ENCODE measurements around the gene GAS5. TPM values are rescaled to one million over a fixed set of nuclear protein-coding genes. Genes with fewer than 3 reads are reported as not detected.

GAS5 gene
- total RNA-seq = 511 TPM
- polyA plus RNA-seq = 100 to 1,000 TPM; 279 to 452 (median 362) TPM

GRCh38 chr1:173867753-173868265, at the start of gene GAS5:
GAS5 (minus strand) TSS chr1:173867989.
- Histone ChIP-seq H3K27me3 (ENCODE audit: control insufficient read depth, insufficient read depth, low read length) (no peaks in the 10 kb centered on the region), H3K27ac (ENCODE audit: insufficient read depth, low read length, poor library complexity, severe bottlenecking) (peak within 1 kb of the TSS; percentile 98), H3K4me3 (ENCODE audit: low read depth, low read length) (peak within 1 kb of the TSS; percentile 94), H3K9me3 (ENCODE audit: control insufficient read depth in 2 of 2, low read length in 2 of 2) (no peaks in the 10 kb centered on the region), H3K4me1 (ENCODE audit: control insufficient read depth, insufficient read depth, low read length, poor library complexity, severe bottlenecking) (peaks cover 76% of the 10 kb centered on the region), H3K36me3 (ENCODE audit: control insufficient read depth, insufficient read depth, low read length) (peaks cover 37% of the 10 kb centered on the region)
- Mint-ChIP-seq H3K36me3 (peaks cover 39% of the 10 kb centered on the region), H3K27me3 (peaks cover 8% of the 10 kb centered on the region), H3K4me1 (peaks cover 26 to 79% (median 62%) of the 10 kb centered on the region in 4 donors), H3K9me3 (no peaks in the 10 kb centered on the region), H3K27ac (peak within 1 kb of the TSS; percentile 95 to 97 (median 97)), H3K4me3 (peak within 1 kb of the TSS; percentile 90 to 99 (median 94))
- peak; percentile 79 to 83 for ATAC-seq (ENCODE audit: low read depth in 2 of 2)
- peak; percentile 97 to 100 (median 99) for DNase-seq

GRCh38 chr1:173917149-173917548, 49.4 kb upstream of the GAS5 start, which contains the start of gene SERPINC1:
SERPINC1 (minus strand) TSS chr1:173917327; CDS start chr1:173917259, 68 bp downstream.
- no peak for ATAC-seq (ENCODE audit: low read depth in 2 of 2)
- Mint-ChIP-seq H3K4me1 (peaks cover 0 to 2% (median under 1%) of the 10 kb centered on the region in 4 donors), H3K27ac (peak within 1 kb of the TSS in 2 of 3 donors; percentile 19 to 82), H3K36me3 (no peaks in the 10 kb centered on the region), H3K4me3 (no peak within 1 kb of the TSS), H3K27me3 (peaks cover 13% of the 10 kb centered on the region), H3K9me3 (peaks cover 0 to under 1% (median 0%) of the 10 kb centered on the region in 7 donors)
- no peaks in the 10 kb centered on the region for H3K9me3 ChIP-seq (ENCODE audit: control insufficient read depth in 2 of 2, low read length in 2 of 2)
- H3K4me1 ChIP-seq (ENCODE audit: control insufficient read depth, insufficient read depth, low read length, poor library complexity, severe bottlenecking) = no peaks in the 10 kb centered on the region
- no peaks in the 10 kb centered on the region for H3K36me3 ChIP-seq (ENCODE audit: control insufficient read depth, insufficient read depth, low read length)
- no peak within 1 kb of the TSS for H3K4me3 ChIP-seq (ENCODE audit: low read depth, low read length)
- no peaks in the 10 kb centered on the region for H3K27me3 ChIP-seq (ENCODE audit: control insufficient read depth, insufficient read depth, low read length)
- DNase-seq = no peak
- H3K27ac ChIP-seq (ENCODE audit: insufficient read depth, low read length, poor library complexity, severe bottlenecking) = no peak within 1 kb of the TSS

GRCh38 chr1:173916667-173917066, 48.9 kb upstream of the GAS5 start:
- DNase-seq = no peak
- Mint-ChIP-seq H3K27ac (peak overlapping the region in 1 of 3 donors; percentile 19), H3K4me3 (no peak overlapping the region), H3K4me1 (peaks cover 0 to 2% (median under 1%) of the 10 kb centered on the region in 4 donors), H3K36me3 (no peaks in the 10 kb centered on the region), H3K9me3 (peaks cover 0 to 3% (median 0%) of the 10 kb centered on the region in 7 donors), H3K27me3 (peaks cover 13% of the 10 kb centered on the region)
- Histone ChIP-seq H3K4me1 (ENCODE audit: control insufficient read depth, insufficient read depth, low read length, poor library complexity, severe bottlenecking) (no peaks in the 10 kb centered on the region), H3K9me3 (ENCODE audit: control insufficient read depth in 2 of 2, low read length in 2 of 2) (no peaks in the 10 kb centered on the region), H3K27ac (ENCODE audit: insufficient read depth, low read length, poor library complexity, severe bottlenecking) (no peak overlapping the region), H3K27me3 (ENCODE audit: control insufficient read depth, insufficient read depth, low read length) (no peaks in the 10 kb centered on the region), H3K36me3 (ENCODE audit: control insufficient read depth, insufficient read depth, low read length) (no peaks in the 10 kb centered on the region), H3K4me3 (ENCODE audit: low read depth, low read length) (no peak overlapping the region)
- ATAC-seq (ENCODE audit: low read depth in 2 of 2) = no peak

- Mint-ChIP-seq H3K4me1 (peaks cover 0 to 2% (median under 1%) of the 10 kb centered on the region in 4 donors), H3K36me3 (no peaks in the 10 kb centered on the region), H3K9me3 (peaks cover 0 to 3% (median 0%) of the 10 kb centered on the region in 7 donors), H3K27me3 (peaks cover 10% of the 10 kb centered on the region), H3K4me3 (no peak overlapping the region), H3K27ac (peak overlapping the region in 1 of 3 donors; percentile 16)
- Histone ChIP-seq H3K4me3 (ENCODE audit: low read depth, low read length) (no peak overlapping the region), H3K27me3 (ENCODE audit: control insufficient read depth, insufficient read depth, low read length) (no peaks in the 10 kb centered on the region), H3K4me1 (ENCODE audit: control insufficient read depth, insufficient read depth, low read length, poor library complexity, severe bottlenecking) (no peaks in the 10 kb centered on the region), H3K27ac (ENCODE audit: insufficient read depth, low read length, poor library complexity, severe bottlenecking) (no peak overlapping the region), H3K9me3 (ENCODE audit: control insufficient read depth in 2 of 2, low read length in 2 of 2) (no peaks in the 10 kb centered on the region), H3K36me3 (ENCODE audit: control insufficient read depth, insufficient read depth, low read length) (no peaks in the 10 kb centered on the region)
- DNase-seq (no peak), ATAC-seq (ENCODE audit: low read depth in 2 of 2) (no peak)
Observed at GRCh38 chr1:173915596-173915995, 47.8 kb upstream of the GAS5 start.

- no peak overlapping the region for H3K27ac ChIP-seq (ENCODE audit: insufficient read depth, low read length, poor library complexity, severe bottlenecking)
- H3K4me1 Mint-ChIP-seq = peaks cover 0 to 2% (median under 1%) of the 10 kb centered on the region in 4 donors
- H3K9me3 ChIP-seq (ENCODE audit: control insufficient read depth in 2 of 2, low read length in 2 of 2) = no peaks in the 10 kb centered on the region
- ATAC-seq (ENCODE audit: low read depth in 2 of 2) = no peak
- no peak overlapping the region for H3K27ac Mint-ChIP-seq
- peaks cover 10% of the 10 kb centered on the region for H3K27me3 Mint-ChIP-seq
- no peaks in the 10 kb centered on the region for H3K36me3 ChIP-seq (ENCODE audit: control insufficient read depth, insufficient read depth, low read length)
- peak in 1 of 3 donors; percentile 42 for DNase-seq
- H3K9me3 Mint-ChIP-seq = peaks cover 0 to 3% (median 0%) of the 10 kb centered on the region in 7 donors
- no peak overlapping the region for H3K4me3 ChIP-seq (ENCODE audit: low read depth, low read length)
- H3K27me3 ChIP-seq (ENCODE audit: control insufficient read depth, insufficient read depth, low read length) = no peaks in the 10 kb centered on the region
- H3K4me3 Mint-ChIP-seq = no peak overlapping the region
- H3K4me1 ChIP-seq (ENCODE audit: control insufficient read depth, insufficient read depth, low read length, poor library complexity, severe bottlenecking) = no peaks in the 10 kb centered on the region
- H3K36me3 Mint-ChIP-seq = peaks cover 7% of the 10 kb centered on the region
Observed at GRCh38 chr1:173914366-173914871, 46.6 kb upstream of the GAS5 start.

- Histone ChIP-seq H3K36me3 (ENCODE audit: control insufficient read depth, insufficient read depth, low read length) (no peaks in the 10 kb centered on the region), H3K9me3 (ENCODE audit: control insufficient read depth in 2 of 2, low read length in 2 of 2) (no peaks in the 10 kb centered on the region), H3K27ac (ENCODE audit: insufficient read depth, low read length, poor library complexity, severe bottlenecking) (no peak overlapping the region), H3K4me1 (ENCODE audit: control insufficient read depth, insufficient read depth, low read length, poor library complexity, severe bottlenecking) (no peaks in the 10 kb centered on the region), H3K4me3 (ENCODE audit: low read depth, low read length) (no peak overlapping the region), H3K27me3 (ENCODE audit: control insufficient read depth, insufficient read depth, low read length) (no peaks in the 10 kb centered on the region)
- Mint-ChIP-seq H3K9me3 (peaks cover 0 to 3% (median 0%) of the 10 kb centered on the region in 7 donors), H3K27me3 (peaks cover 10% of the 10 kb centered on the region), H3K4me3 (no peak overlapping the region), H3K27ac (no peak overlapping the region), H3K4me1 (peaks cover 0 to 2% (median under 1%) of the 10 kb centered on the region in 4 donors), H3K36me3 (peaks cover 11% of the 10 kb centered on the region)
- no peak for DNase-seq
- ATAC-seq (ENCODE audit: low read depth in 2 of 2) = no peak
Observed at GRCh38 chr1:173913111-173913510, 45.3 kb upstream of the GAS5 start.

GRCh38 chr1:173903827-173904531, 36.2 kb upstream of the GAS5 start:
- H3K4me1 Mint-ChIP-seq = peaks cover 6 to 18% (median 13%) of the 10 kb centered on the region in 4 donors
- no peak for DNase-seq
- Histone ChIP-seq H3K9me3 (ENCODE audit: control insufficient read depth in 2 of 2, low read length in 2 of 2) (no peaks in the 10 kb centered on the region), H3K36me3 (ENCODE audit: control insufficient read depth, insufficient read depth, low read length) (no peaks in the 10 kb centered on the region), H3K27me3 (ENCODE audit: control insufficient read depth, insufficient read depth, low read length) (no peaks in the 10 kb centered on the region), H3K4me3 (ENCODE audit: low read depth, low read length) (no peak overlapping the region), H3K4me1 (ENCODE audit: control insufficient read depth, insufficient read depth, low read length, poor library complexity, severe bottlenecking) (no peaks in the 10 kb centered on the region), H3K27ac (ENCODE audit: insufficient read depth, low read length, poor library complexity, severe bottlenecking) (no peak overlapping the region)
- no peaks in the 10 kb centered on the region for H3K27me3 Mint-ChIP-seq
- H3K27ac Mint-ChIP-seq = peak overlapping the region in 1 of 3 donors; percentile 62
- no peak for ATAC-seq (ENCODE audit: low read depth in 2 of 2)
- peaks cover 29% of the 10 kb centered on the region for H3K36me3 Mint-ChIP-seq
- peaks cover 0 to 2% (median 0%) of the 10 kb centered on the region in 7 donors for H3K9me3 Mint-ChIP-seq
- H3K4me3 Mint-ChIP-seq = no peak overlapping the region
